HG02678 (cell line): Measurements from ENCODE around the gene CLDN20.
"Not testable (repeated sequence)": the region's sequence is repeated elsewhere in the genome, so short reads cannot be mapped to it uniquely, and the experiment has no call there.

Source experiments
- ATAC-seq: cut with Tn5 transposase; IDR thresholded peaks from one replicate; pipeline ENCODE4 v1.9.1; 2021; ENCODE audit warnings: mild to moderate bottlenecking, moderate library complexity; ENCODE audit not compliant: unreplicated experiment

CLDN20 gene

GRCh38 chr6:155268088-155268867 is 4.5 kb downstream of the CLDN20 start:
- ATAC-seq: not testable (repeated sequence)

DNA sequence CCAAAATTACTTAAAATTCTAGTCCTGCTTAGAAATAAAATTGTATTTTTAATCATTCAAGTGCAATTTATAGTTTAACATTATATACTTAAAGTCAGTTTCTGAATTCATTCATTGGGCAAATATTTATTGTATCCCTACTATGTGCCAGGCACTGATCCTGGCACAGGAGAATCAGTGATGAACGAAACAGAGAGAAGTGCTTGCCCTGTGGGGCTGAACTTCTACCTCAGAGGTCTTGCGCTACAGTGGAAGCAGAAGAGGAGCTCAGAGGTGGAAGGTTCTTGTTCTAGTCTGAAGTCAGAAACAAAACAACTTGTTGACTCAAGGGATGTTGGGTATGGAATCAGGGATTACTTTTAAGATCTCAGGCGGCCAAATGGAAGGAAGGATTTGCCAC is 6.0 kb downstream of the CLDN20 start:
- ATAC-seq: no peak

DNA sequence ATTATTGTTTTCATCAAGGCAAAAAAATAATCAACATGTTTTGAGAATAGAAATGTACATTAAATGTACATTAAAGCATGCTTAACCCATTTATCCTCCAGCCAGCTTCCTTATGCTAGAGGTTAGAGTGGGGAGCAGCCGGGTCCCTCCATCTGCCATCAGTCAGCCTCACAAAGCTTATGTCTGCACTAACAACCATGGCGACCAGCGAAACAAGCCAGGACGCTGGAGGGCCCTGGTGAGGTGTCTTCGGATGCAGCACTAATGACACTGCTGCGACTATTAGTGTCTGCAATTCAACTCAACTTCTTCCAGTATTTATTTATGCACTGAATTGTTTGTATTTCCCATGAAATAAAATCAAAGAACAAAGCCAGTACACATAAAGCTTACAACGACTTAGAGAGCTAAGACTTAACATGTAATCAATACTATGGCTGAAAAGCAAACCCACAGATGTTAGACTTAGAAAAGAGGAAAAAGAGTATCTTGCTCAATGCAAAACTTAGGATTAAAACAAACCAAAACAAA is 6.8 kb downstream of the CLDN20 start:
- ATAC-seq: no peak

GRCh38 chr6:155271145-155271544 is 7.3 kb downstream of the CLDN20 start:
- ATAC-seq: no peak

DNA sequence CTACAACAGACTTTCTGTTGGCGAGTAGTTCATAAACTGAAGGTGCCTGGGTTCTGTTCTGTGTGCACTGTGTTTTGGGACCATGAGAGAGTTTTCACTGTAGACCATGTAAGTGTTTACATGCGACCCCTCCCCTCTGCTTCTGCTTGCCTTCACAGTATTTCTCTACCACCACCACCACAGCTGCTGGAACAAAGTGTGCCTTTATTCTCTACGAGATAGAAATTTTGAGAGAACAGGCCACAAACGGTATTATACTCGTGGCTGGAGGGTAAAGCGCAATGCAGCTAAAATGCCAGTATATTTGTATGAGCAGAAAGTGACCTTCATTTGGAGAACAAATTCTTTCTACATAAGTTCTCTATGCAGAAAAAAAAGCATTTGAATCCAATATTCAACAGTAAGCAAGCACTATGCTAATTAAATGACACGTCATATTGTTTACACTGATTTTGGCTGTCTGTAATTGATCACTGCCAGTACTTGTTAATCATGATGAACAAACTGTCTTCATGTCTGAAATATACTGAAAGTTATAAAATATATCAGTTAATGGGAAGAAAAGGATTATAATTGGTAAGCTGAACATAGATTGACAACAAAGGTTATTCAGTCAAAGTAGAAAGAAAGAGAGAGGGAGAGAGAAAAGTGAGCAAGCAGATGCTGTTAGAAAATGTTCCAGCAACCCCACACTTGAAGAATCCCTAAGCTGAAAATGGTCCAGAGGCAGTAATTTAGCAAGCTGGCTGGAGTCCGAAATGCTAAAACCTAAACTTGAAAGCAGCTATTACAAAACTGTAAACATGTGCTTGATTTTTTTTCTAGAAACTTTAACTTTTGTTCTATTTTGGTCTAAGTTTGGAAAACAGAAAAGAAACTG is 8.8 kb downstream of the CLDN20 start:
- no peak for ATAC-seq

GRCh38 chr6:155273431-155273830 is 9.6 kb downstream of the CLDN20 start:
- no peak for ATAC-seq

- no peak for ATAC-seq
Observed at GRCh38 chr6:155274106-155274505, 10.3 kb downstream of the CLDN20 start.

DNA sequence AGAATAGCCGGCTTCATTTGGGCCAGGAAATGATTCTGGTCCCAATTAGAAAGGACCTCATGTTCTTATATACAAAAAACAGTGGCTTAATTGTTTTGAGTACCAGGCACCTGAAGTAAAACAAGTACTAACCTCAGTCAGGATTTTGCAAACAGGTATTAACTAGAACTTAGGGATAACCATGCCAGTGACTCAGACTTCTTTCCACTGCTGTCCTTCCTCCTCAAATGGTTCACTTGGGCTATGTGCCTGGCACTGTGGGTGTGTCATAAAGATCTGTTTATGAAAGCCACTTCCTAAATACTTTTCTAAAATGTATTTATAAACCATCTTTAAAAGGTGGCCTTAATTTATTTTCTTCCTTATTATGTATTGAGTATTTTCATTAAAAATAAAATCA is 10.7 kb downstream of the CLDN20 start:
- no peak for ATAC-seq

- no peak for ATAC-seq
Observed at GRCh38 chr6:155275808-155276480, 12.1 kb downstream of the CLDN20 start.

- no peak for ATAC-seq
Observed at GRCh38 chr6:155276638-155277037, 12.8 kb downstream of the CLDN20 start.

- no peak for ATAC-seq
Observed at GRCh38 chr6:155278319-155279049, 14.7 kb downstream of the CLDN20 start.

DNA sequence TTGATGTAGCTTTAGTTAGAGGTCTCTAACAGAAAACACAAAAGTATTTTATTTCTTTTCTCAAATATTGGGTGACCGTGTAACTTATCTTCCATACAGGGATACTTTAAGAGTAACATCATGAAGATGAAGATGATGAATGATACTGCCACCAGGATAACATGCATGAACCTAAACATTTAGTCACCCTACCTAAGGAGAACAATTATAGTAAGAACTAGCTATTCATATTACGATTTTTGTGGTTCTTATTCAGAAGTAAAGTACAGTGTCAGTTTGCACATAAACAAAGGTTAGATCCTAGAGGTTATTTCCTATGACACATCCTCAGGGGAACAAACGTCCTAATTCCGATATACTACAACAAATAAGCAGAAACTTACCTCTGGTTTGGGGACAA is 21.0 kb downstream of the CLDN20 start:
- no peak for ATAC-seq

DNA sequence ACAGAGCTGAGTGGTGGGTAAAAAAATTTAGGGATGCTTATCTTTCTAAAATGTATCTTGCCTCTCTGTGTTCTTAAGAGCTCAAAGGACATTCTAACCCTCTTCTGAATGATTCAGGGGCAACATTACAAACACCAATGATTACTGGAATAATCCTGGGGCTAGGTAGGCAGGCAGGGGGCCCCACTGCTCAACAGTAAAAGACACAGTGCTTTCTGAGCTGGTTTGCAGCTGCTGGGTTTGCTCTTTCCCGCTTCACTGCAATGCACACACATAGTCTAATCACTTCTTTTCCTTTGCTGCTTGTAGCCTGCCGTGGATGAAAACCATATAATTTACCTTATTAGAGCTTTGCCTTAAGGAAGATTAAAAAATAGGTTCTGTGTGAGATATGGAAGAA is 23.9 kb downstream of the CLDN20 start:
- no peak for ATAC-seq

DNA sequence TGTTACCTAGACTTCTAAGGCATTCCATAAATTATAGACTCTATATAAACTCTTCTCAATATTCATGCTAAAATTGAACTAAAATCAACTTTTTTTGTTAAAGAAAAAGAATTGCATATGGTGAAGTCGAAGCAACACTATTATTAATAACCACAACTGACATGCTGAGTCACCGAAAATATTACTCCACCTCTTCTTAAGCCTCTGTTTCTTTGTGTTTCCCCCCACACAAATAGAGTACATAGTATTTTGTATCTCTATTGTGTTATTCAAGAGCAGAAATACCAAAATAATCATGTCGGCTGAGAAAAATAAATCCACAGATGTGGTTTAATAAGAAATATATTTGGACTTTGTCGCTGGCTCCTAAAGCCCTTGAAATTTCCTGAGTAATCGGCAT is 26.7 kb downstream of the CLDN20 start:
- ATAC-seq: no peak

DNA sequence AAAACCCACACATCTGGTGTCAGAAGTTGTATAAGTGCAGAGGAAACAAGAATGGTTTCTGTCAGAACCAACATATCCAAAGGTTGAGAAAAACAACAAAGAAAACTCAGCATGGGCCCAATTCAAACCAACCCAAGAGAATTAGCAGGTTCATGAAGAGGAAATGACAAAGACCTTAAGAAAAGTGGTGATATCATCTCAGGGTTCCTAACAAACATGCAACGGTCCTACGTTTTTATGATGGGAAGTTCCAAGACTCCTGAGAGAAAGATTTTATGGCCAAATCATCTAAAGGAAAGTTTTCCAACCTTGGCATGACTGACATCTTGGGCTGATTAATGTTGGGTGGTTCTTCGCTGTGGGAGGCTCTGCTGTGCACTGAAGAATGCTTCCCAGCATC is 27.5 kb downstream of the CLDN20 start:
- no peak for ATAC-seq

GRCh38 chr6:155292711-155293110 is 28.9 kb downstream of the CLDN20 start:
- ATAC-seq: no peak

DNA sequence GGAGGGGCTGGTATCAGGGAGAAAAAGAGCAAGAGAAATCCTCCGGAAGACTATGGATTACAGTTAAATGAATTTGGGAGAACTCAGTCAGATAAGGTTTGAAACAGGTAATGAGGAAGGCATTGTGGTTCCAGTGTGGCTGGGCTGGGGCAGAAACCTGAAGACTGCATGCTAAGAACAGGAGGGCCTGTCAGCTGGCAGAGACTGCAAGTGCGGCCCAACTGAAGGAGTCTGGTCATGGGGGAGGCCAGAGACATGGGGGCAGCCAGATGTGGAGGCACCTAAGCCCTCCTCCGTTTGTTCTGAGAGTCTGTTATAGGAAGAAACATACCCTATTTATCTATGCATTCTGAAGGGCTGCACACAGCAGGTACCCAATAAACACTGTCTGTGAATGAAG is 33.9 kb downstream of the CLDN20 start:
- ATAC-seq: no peak

- no peak for ATAC-seq
Observed at GRCh38 chr6:155301867-155302266, 38.1 kb downstream of the CLDN20 start.

DNA sequence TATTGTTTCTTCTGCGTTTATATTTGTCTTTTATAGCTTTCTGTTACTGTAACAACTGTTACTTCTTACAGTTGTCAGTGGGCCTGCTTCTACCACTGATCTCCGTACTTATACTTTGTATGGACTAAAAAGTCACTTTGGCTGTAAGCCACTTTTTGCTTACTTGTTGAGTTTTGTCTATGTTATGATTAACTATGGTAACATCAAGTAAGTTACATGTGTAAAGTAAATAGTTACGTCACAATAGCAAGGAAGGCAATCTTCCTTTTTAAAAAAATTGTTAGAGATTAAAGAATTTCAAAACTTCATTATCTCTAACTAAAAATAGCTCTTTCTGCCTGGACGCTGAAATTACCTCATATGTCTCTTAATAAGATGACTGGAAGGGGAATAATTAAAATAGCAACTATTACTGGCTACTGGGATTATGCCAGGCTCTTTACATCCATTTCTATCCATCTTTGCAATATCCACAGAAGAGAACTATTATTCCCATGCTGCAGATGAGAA is 39.6 kb downstream of the CLDN20 start:
- no peak for ATAC-seq

- ATAC-seq: no peak
Observed at GRCh38 chr6:155306958-155307357, 43.1 kb downstream of the CLDN20 start.
